HS-5 (cell line): ENCODE data around the gene BOD1L2.

ENCODE experiments used
- DNase-seq: peaks from one replicate; pipeline ENCODE4 v3.0.0-alpha.2; 2012; ENCODE audit warnings: low read depth

BOD1L2 gene

GRCh38 chr18:57146956-57147636, at the start of gene BOD1L2:
TSS of gene BOD1L2 (plus strand) at chr18:57147087. CDS start at chr18:57147313, 226 bp downstream.
- no peak for DNase-seq

GRCh38 chr18:57107140-57107832, 39.6 kb upstream of the BOD1L2 start:
- no peak for DNase-seq

- DNase-seq, result no peak
Observed at GRCh38 chr18:57110290-57110689, 36.6 kb upstream of the BOD1L2 start.

DNA sequence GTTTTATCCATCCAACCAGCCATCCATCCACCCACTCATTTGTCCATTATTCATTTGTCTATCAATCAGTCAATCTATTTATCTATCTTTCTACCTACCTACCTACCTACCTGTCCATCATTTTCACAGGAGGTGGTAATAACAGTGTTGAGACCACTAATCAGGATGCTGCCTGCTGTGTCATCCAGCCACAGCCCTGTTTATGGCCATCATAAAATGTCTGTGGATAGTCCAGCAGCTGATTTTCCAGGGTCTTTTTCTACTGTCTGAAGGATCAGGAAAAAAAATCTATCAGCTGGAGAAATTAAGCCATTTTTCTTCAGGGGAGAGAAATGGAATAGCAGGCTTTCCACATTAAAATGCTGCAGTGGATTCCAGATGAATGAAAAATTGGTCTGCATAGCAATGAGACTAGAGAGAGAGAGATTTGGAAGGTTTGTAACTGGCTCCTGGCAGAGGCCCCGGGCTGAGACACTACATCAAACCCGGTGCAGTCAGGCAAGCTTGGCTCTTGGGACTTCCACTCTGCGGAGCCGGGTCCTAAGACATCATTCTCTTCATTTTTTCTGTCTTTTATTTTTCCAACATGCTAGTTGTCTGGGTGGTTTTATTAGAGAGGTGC, 33.0 kb upstream of the BOD1L2 start:
- DNase-seq, result no peak

GRCh38 chr18:57116598-57117132, 30.2 kb upstream of the BOD1L2 start:
- no peak for DNase-seq

- no peak for DNase-seq
Observed at GRCh38 chr18:57121542-57122112, 25.3 kb upstream of the BOD1L2 start.

DNA sequence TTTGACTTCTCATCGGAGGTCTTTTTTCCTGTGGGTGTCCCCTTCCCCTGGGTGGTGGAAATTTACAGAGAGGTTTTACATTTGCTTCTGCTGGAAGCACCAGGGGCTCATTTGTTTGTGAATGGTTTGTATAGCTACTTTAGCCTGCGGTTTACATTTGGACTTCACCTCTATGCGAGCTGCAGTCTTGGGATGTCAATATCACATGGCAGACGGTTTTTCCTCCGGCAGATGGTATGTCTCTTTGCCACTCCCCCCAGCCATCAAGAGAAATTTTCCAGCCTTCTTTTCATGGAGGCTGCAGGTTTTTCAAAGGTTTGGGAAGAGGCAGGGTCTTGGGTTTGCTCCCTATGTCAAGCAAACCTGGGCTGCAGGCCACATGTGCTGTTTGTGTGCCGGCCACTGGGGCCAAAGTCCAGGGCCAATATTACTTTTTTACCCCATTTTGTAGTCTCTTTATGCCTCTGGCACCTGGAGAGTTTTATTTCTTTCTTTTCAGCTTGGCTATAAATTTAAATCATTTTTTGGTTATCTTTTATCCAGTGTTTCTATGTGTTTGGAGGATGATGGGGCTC, 23.9 kb upstream of the BOD1L2 start:
- DNase-seq, result no peak

- no peak for DNase-seq
Observed at GRCh38 chr18:57125627-57126026, 21.3 kb upstream of the BOD1L2 start.

DNA sequence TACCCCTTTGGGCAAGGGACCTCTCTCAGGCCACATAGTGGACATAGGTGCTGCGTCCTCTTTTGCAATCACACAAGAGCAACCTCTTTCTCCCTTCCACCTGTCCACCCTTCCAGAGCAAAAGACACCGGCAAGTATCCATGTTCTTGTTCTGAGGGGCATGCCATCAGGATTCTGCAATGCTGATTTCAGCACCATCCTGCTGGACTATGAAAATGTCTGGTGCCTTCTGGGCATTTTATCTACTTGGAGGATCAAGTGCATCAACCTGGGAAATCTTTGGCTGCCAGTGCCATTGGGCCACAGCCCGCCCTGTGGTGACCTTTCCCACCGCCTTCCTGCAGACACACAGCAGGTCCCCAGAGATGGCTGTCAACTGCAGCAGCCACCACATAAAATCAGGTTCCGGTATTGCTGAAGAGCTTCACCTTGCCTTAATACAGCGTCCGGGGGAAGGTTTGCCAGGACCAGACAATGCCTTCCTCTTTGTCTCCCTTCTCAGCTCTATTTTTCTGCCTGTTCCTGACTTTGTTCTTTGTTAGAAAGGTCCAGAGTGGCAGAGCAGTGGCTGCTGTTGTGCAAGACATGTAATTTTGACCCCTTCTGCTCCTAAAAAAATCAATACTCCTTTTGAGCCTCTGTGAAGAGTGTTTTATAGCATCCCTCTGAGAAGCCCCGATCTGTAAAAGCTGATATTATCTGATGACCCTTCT, 18.5 kb upstream of the BOD1L2 start:
- DNase-seq, result no peak

GRCh38 chr18:57131101-57131500, 15.8 kb upstream of the BOD1L2 start:
- no peak for DNase-seq

- no peak for DNase-seq
Observed at GRCh38 chr18:57131782-57132181, 15.1 kb upstream of the BOD1L2 start.

GRCh38 chr18:57134618-57135135, 12.2 kb upstream of the BOD1L2 start:
- DNase-seq, result no peak

DNA sequence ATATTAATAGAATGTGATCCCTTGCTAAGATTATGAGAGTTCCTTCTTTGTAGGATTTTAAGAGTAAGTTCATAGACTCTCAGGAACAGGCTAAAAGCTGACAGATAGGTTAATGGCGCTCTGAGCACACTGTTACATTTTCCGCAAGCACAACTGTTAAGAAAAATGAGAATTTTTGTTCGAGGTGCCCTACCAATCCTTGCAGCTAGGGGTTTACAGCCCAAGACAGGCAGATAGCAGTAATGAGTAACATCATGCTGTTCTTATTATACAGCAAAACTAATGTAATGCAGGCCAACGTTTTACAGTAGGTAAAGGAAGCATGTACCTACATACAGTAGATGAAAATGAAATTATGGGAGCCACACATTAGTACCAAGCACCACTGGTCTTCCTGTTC, 11.2 kb upstream of the BOD1L2 start:
- no peak for DNase-seq

DNA sequence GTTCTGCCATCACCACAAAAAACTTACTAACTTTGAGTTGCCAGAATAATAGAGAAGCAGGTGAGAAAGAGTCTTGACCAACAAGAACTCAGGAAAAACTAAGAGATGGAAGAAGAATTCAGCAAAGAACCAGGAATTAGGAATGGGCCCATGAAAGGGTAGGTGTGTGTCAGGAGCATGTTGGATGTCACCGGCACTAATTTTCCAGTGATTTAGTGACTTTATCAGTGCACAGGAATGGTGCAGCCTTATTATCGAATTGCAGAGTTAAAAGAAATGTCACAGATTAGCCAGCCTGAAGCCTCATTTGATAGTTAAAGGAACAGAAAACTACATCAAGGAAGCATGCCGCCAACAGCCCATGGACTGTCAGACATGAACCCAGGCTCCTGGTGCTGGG, 9.0 kb upstream of the BOD1L2 start:
- DNase-seq, result no peak

DNA sequence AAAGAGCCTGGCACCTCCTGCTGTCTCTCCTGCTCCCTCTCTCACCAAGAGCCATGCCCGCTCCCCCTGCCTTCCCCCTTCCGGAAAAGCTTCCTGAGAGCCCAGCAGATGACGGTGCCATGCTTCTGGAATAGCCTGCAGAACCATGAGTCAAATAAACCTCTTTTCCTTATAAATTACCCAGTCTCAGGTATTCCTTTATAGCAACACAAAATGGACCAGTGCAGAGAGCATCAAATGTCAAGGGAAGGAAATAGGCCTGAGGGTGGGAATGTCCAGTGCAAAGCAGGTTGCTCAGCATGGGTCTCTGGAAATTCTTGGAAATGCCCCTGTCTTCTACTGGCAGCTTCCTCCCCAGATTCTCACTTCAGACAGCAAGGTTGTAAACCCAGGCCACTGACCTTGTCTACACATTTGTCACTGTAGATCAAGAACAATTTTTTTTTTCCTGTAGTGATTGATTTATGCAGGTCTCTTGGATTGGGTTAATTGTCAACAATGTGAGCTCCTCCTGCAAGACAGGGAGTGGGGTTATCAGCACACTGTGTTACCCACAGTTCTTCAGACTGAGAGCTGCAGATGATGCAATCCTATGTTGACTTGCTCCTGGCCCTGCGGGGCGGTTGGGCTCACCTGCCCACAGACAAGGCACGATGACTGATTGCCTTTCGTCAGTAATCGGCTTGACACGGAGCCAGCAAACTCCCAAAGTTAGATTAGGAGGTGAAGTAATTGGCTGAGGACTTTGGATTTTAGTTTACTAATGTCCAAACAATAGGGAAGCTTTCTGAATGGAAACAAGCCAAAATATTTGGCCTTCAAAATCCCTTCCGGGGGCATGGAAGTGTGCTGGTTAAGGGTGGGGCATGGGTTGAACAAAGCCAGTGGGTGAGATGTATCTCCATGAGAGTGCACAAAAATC, 5.4 kb upstream of the BOD1L2 start:
- no peak for DNase-seq

DNA sequence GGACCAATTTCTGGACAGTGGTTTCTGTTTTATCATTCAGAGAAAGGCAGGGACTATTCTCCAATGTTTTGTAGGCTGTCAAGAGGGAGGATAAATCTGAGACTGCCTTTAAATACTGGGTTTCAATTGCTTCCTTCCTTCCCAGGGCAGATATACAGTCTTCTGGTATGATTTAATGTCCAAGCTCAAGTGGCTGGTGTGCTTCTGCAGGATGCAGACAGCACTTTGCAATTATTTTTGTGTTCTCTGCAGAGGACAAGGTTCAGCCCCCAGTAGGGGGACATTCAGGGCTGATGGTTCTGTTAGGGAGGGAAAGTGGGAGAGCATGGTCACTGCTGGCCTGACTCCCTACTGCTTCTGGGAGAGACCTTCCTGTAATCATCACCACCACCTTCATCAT, 4.6 kb upstream of the BOD1L2 start:
- DNase-seq, result no peak

DNA sequence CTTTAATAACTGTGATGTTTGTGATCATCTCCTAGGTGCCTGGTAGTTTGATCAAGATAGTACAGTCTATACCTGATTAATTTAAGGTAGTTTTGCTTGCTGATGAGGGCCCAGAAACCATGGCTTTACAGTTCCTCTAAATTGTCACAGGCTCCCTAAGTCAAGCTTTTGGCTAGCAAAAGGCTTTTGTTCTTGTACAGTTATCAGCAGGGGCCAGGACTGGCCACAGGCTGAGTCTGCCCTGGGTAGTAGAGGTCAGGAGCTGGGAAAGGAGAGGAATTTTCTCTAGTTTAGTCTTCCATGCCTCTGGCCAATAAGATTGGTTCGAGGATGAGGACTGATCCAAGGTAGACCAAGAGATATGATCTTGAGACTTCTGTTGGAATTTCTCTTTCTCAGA, 3.6 kb upstream of the BOD1L2 start:
- no peak for DNase-seq

DNA sequence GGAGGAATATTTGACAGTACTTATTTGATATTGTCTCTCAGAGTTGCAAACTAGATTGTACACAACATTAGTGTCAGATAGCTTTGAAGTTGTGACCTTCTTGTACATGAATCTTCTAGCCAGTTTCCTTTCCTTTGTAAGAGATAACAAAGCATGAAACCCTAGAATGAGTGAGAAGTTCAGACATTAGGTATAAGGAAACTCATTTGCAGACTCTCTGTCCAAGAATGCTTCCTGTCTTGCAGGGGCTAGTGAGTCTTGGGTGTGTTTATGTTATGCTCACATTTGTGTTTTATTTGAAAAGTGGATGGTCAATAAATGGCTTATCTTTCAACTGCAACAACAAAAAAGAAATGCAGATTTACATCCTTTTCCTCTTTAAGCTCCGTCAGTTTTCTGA, 1.4 kb downstream of the BOD1L2 start:
- DNase-seq, result no peak

- DNase-seq, result no peak
Observed at GRCh38 chr18:57149051-57149450, 2.2 kb downstream of the BOD1L2 start.

DNA sequence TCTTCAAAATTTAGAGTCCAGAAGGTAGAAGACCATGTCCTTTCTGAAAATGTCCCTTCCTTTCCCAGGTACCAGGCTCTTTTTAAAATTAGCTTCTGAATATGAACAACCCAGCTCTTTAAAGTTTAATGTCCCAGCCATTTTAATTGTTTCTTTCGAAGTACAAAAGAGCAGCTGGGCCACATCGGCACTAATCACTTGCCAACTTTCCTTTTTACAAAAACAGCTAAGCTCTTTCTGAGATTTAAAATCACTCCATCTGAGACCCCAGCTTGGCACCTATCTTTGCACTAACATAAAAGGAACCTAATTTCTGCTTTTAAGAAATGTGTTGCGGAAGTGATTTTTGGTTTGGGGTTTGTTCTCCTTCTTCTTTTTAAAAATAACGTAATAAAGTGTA, 2.6 kb downstream of the BOD1L2 start:
- no peak for DNase-seq
